K562 (cell line): ENCODE data around the gene MRNIP. TPM values are rescaled to one million over a fixed set of nuclear protein-coding genes. Genes with fewer than 3 reads are reported as not detected.

Source experiments
- ARID2 ChIP-seq: fragments of 450-650 bp; IDR thresholded peaks from 2 replicates; pipeline ENCODE4 v1.6.1; 2017; ENCODE audit warnings: antibody characterized with exemption, mild to moderate bottlenecking
- ATF1 ChIP-seq, 2 experiments: fragments of 450-650 bp in 1 of 2; IDR thresholded peaks; 2 replicates each; pipeline ENCODE4 v1.6.1; 2016; ENCODE audit warnings: missing compliant biosample characterization in 1 of 2, missing genetic modification characterization in 1 of 2
- BRD9 ChIP-seq: fragments of 450-650 bp; IDR thresholded peaks from 2 replicates; pipeline ENCODE4 v1.6.1; 2018; ENCODE audit warnings: low read depth; ENCODE audit not compliant: partially characterized antibody
- CEBPG ChIP-seq, 3 experiments: fragments of 200-800 bp in 1 of 3; sonication (Bioruptor generic) in 1 of 3; sonication (generic) in 1 of 3; formaldehyde crosslinking in 1 of 3; IDR thresholded peaks in 2 of 3; conservative IDR thresholded peaks in 1 of 3; 2 replicates each; pipeline versions ENCODE4 v1.6.1 to v1.8.0; 2016 to 2022; ENCODE audit warnings: missing compliant biosample characterization in 2 of 3, missing genetic modification characterization in 2 of 3, mild to moderate bottlenecking in 1 of 3, missing genetic modification reagents in 1 of 3
- CGGBP1 ChIP-seq: fragments of 250-450 bp; sonication (Bioruptor Pico); IDR thresholded peaks from 2 replicates; pipeline ENCODE4 v1.9.0; 2021; ENCODE audit warnings: mild to moderate bottlenecking
- COPS2 ChIP-seq: fragments of 450-650 bp; conservative IDR thresholded peaks from 2 replicates; pipeline ENCODE4 v1.6.1; 2016; ENCODE audit warnings: mild to moderate bottlenecking, moderate library complexity
- CREM ChIP-seq: IDR thresholded peaks from 2 replicates; pipeline ENCODE4 v1.6.1; 2014; ENCODE audit warnings: antibody characterized with exemption, low read depth
- EGR1 ChIP-seq: fragments of 450-650 bp; conservative IDR thresholded peaks from 2 replicates; pipeline ENCODE4 v1.6.1; 2017; ENCODE audit warnings: mild to moderate bottlenecking
- ETV5 ChIP-seq: sonication (generic); formaldehyde crosslinking; IDR thresholded peaks from 2 replicates; pipeline ENCODE4 v1.4.0; 2020; ENCODE audit warnings: low read depth, mild to moderate bottlenecking, missing genetic modification reagents
- GTF3C2 ChIP-seq: IDR thresholded peaks from 3 replicates; pipeline ENCODE4 v1.6.1; 2011; ENCODE audit warnings: borderline replicate concordance, mild to moderate bottlenecking, moderate library complexity; ENCODE audit not compliant: insufficient read length; ENCODE audit errors: extremely low read depth
- HDAC8 ChIP-seq: fragments of 450-650 bp; IDR thresholded peaks from 2 replicates; pipeline ENCODE4 v1.6.1; 2016; ENCODE audit warnings: mild to moderate bottlenecking, missing genetic modification characterization, moderate library complexity, missing compliant biosample characterization
- NCOA6 ChIP-seq: fragments of 450-650 bp; IDR thresholded peaks from 2 replicates; pipeline ENCODE4 v1.6.1; 2017; ENCODE audit warnings: mild to moderate bottlenecking
- PKNOX1 ChIP-seq: fragments of 450-650 bp; IDR thresholded peaks from 2 replicates; pipeline ENCODE4 v1.6.1; 2016
- PYGO2 ChIP-seq: fragments of 450-650 bp; IDR thresholded peaks from 2 replicates; pipeline ENCODE4 v1.6.1; 2016; ENCODE audit warnings: mild to moderate bottlenecking, missing genetic modification characterization, moderate library complexity, missing compliant biosample characterization
- STAT5A ChIP-seq: IDR thresholded peaks from 2 replicates; pipeline ENCODE4 v1.6.1; 2012; ENCODE audit warnings: low read length, inconsistent platforms, borderline replicate concordance
- TBP ChIP-seq: optimal IDR thresholded peaks from 2 replicates; pipeline ENCODE3; 2011; ENCODE audit warnings: low read depth, low read length, improper control_type of control experiment
- VEZF1 ChIP-seq: fragments of 200-800 bp; sonication (Bioruptor generic); IDR thresholded peaks from 2 replicates; pipeline ENCODE4 v1.6.1; 2017; ENCODE audit warnings: missing genetic modification characterization, missing compliant biosample characterization
- YY1 ChIP-seq, 3 experiments: IDR thresholded peaks; 2 replicates each; pipeline ENCODE4 v1.6.1; 2011; ENCODE audit warnings: low read length in 2 of 3, mild to moderate bottlenecking in 2 of 3, moderate library complexity in 2 of 3, borderline replicate concordance in 1 of 3, control low read depth in 1 of 3, low read depth in 1 of 3; ENCODE audit not compliant: insufficient read depth in 3 of 3, insufficient replicate concordance in 2 of 3, control insufficient read depth in 1 of 3, insufficient read length in 1 of 3; ENCODE audit errors: extremely low read depth in 1 of 3
- ZNF311 ChIP-seq: fragments of 250-450 bp; sonication (Bioruptor Pico); IDR thresholded peaks from 2 replicates; pipeline ENCODE4 v1.4.0; 2020; ENCODE audit warnings: mild to moderate bottlenecking, moderate library complexity
- polyA plus RNA-seq, 8 experiments: library from polyadenylated mRNA; depleted of rRNA in 4 of 8; stranded (reverse) in 5 of 8; unstranded in 3 of 8; fragments of >200 nt; fragmentation: Nextera tagmentation in 2 of 8; fragmentation: Illumina TruSeq in 1 of 8; extraction: Ambion mirVana in 2 of 8; extraction: Trizol in 1 of 8; gene quantifications; 2 replicates each; pipeline versions ENCODE4 v1.2.1 to v1.2.3, GENCODE V29; 2011 to 2014; ENCODE audit warnings: inconsistent platforms in 1 of 8, missing spikeins in 1 of 8
- total RNA-seq, 7 experiments: library from RNA; depleted of rRNA in 6 of 7; stranded (reverse); fragments of >200 nt in 6 of 7; fragmentation: Illumina TruSeq in 2 of 7; extraction: Trizol in 2 of 7; gene quantifications; 2 replicates each; pipeline versions ENCODE4 v1.2.1 to v1.2.3, GENCODE V29; 2011 to 2021; ENCODE audit warnings: low replicate concordance in 1 of 7

MRNIP gene
- total and polyA plus RNA-seq, 9 of the 15 experiments (the other 6 are each of a cell fraction or from before 2014, with no cell fraction given) = 3.6 to 39.0 (median 16.8) TPM

GRCh38 chr5:179806250-179807048 is 52.2 kb downstream of the MRNIP start, which contains the start of gene MGAT4B (continued):
- no peak for TF ChIP-seq CEBPG (CRISPR knock-in tag; IDR thresholded peaks at IDR 0.05)
- no peak for TF ChIP-seq CEBPG (tag; conservative IDR thresholded peaks at IDR 0.05 in 1 of 2, IDR thresholded peaks at IDR 0.05 in 1 of 2)
- no peak for TF ChIP-seq HDAC8 (tag)
- TF ChIP-seq ARID2 = no peak
- TF ChIP-seq ATF1 (CRISPR knock-in tag; IDR thresholded peaks at IDR 0.05) = no peak
- TF ChIP-seq ATF1 (tag; IDR thresholded peaks at IDR 0.05) = 0 out of 2 replicates have a peak, but pooled peaks have one; percentile 1
- no peak for TF ChIP-seq ETV5 (CRISPR knock-in tag)
- TF ChIP-seq GTF3C2 = no peak
- peak; percentile 59; the same call in 1 of the 2 replicates for TF ChIP-seq CREM
- no peak for TF ChIP-seq NCOA6
- peak in 2 of 3 experiments; percentile 54 to 80 for TF ChIP-seq YY1 (IDR thresholded peaks at IDR 0.05; ENCODE audit: borderline replicate concordance in 1 of 3, control insufficient read depth in 1 of 3, extremely low read depth in 1 of 3, insufficient read depth in 3 of 3, insufficient read length in 1 of 3, insufficient replicate concordance in 2 of 3, low read depth in 1 of 3, low read length in 2 of 3)
- no peak for TF ChIP-seq PYGO2 (tag)
- no peak for TF ChIP-seq PKNOX1
- TF ChIP-seq BRD9 = no peak
- peak; percentile 94 for TF ChIP-seq VEZF1 (CRISPR knock-in tag)
- TF ChIP-seq STAT5A = no peak
- no peak for TF ChIP-seq COPS2
- peak; percentile 72 for TF ChIP-seq TBP
- TF ChIP-seq CGGBP1 = no peak
- TF ChIP-seq ZNF311 (CRISPR knock-in tag) = no peak
- no peak for TF ChIP-seq EGR1
